ENCODE data around the gene PRKAR2A.
"Not testable (repeated sequence)": the region's sequence is repeated elsewhere in the genome, so short reads cannot be mapped to it uniquely, and the experiment has no call there.

PRKAR2A gene

DNA sequence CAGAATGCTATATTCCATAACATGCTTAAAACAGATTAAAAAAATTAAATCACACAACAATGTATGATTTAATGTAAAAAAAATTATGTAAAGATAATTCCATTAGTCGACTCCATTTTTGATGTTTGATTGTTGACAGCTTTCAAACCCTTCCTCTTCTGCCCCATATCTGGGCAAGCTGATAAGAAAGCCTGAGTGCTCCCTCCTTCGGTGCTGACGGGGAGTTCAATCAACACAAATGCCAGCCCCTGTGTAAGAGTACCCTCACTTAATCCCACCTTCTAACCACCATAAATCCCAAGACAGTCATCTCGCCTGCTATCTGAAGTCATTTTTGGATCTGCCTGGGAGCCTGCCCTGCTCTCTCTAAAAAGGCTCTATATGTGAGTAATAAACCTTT, 70.8 kb downstream of the PRKAR2A start:
- TF ChIP-seq POLR2A (IDR thresholded peaks at IDR 0.05; ENCODE audit: low read depth, low read length) = no peak
- DNase-seq (ENCODE audit: insufficient read length, low spot score) (no peak), FAIRE-seq (no peak)

DNA sequence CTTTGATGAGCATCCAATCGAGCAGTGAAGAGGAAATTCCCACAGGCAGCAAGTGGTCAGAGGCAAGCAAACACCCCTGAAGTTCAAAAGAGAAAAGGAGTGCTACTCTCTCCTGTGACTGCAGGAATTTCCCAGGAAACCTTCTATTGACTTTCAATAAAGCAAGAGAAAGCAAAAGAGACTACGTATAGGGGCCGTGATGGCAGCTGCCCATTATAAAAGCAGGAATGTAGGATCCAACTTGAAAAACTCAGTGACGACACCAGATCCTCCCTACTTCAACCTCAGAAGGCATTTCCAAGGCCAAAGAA, 77.5 kb downstream of the PRKAR2A start:
- TF ChIP-seq POLR2A (IDR thresholded peaks at IDR 0.05; ENCODE audit: low read depth, low read length) = no peak
- FAIRE-seq = no peak
- no peak for DNase-seq (ENCODE audit: insufficient read length, low spot score)

DNA sequence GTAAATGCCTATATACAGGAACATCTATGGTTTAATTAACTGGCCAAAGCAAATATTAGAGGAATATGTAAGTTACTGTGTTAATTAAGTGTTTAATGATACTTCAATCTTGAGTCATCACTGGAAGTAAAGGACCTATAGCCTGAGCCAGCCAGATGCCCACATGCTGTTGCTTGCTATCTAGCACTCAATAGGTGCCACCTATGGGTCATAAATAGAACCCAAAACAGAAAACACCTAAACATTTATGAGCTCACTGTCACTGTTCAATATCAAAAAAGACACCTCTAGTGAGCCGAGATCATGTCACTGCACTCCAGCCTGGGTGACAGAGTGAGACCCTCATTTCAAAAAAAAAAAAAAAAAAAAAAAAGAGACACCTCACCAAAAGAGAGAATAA, 82.3 kb downstream of the PRKAR2A start:
- DNase-seq (ENCODE audit: insufficient read length, low spot score) (no peak), FAIRE-seq (no peak)
- no peak for TF ChIP-seq POLR2A (IDR thresholded peaks at IDR 0.05; ENCODE audit: low read depth, low read length)

DNA sequence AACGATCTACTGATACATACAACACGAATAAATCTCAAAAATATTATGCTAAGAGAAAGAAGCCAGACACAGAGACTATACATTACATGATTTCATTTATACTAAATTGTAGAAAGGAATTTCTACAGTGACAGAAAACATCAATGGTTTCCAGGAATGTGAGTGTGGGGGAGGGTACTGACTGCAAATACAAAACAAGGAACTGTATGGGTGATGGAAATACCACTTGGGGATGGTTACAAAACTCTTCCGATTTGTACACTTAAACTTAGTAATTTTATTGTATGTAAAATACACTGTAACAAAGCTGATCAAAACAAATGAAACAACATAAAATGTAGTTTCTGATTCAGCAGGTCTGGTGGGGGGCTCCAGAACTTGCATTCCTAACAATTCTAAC, 84.9 kb downstream of the PRKAR2A start:
- DNase-seq (ENCODE audit: insufficient read length, low spot score) (no peak), FAIRE-seq (no peak)
- no peak for TF ChIP-seq POLR2A (IDR thresholded peaks at IDR 0.05; ENCODE audit: low read depth, low read length)

DNA sequence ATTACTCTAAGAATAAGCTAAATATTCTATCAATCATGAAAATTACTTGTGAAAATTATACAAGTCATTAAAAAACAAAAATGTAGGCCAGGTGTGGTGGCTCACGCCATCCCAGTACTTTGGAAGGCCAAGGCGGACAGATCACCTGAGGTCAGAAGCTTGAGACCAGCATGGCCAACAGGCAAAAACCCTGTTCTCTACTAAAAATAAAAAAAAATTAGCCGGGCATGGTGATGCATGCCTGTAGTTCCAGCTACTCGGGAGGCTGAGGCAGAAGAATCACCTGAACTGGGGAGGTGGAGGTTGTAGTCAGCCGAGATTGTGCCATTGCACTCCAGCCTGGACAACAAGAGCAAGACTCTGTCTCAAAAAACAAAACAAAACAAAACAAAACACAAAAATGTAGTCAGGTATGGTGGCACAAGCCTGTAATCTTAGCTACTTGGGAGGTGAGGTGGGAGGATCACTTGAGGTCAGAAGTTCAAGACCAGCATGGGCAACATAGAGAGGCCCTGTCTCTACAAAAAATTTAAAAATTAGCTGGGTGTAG, 87.6 kb downstream of the PRKAR2A start:
- not testable (repeated sequence) for DNase-seq (ENCODE audit: insufficient read length, low spot score); FAIRE-seq

DNA sequence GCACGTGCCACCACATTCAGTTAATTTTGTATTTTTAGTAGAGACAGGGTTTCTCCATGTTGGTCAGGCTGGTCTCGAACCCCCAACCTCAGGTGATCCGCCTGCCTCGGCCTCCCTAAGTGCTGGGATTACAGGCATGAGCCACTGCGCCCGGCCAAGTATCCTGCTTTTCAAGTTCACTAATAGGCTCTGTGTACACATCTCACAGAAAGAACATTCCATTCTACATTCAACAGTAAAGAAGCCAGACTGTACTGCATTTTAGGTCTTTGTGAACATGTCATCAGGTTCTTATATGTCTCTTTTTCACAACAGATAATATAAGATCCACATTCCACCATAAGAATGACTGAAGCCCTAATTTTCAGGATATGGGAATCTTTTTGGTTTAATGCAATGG, 88.1 kb downstream of the PRKAR2A start:
- not testable (repeated sequence) for FAIRE-seq; DNase-seq (ENCODE audit: insufficient read length, low spot score)

DNA sequence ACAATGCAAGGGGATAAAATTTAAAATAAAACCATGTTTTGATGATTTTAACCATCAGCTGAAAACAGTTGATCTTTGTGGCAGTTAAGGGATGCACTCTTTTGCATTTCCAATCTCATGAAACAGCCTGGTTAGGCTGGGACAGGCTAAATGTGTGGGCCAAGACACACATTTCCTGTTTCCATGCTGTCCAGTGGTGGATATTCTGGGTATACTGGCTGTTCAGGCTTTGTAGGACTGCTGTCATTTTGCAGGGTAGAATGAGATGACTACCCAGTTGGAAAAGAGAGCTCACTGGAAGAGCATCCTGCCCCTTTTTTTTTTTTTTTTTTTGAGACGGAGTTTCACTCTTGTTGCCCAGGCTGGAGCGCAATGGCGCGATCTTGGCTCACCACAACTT, 88.6 kb downstream of the PRKAR2A start:
- DNase-seq (ENCODE audit: insufficient read length, low spot score) = no peak
- no peak for TF ChIP-seq POLR2A (IDR thresholded peaks at IDR 0.05; ENCODE audit: low read depth, low read length)
- no peak for FAIRE-seq

DNA sequence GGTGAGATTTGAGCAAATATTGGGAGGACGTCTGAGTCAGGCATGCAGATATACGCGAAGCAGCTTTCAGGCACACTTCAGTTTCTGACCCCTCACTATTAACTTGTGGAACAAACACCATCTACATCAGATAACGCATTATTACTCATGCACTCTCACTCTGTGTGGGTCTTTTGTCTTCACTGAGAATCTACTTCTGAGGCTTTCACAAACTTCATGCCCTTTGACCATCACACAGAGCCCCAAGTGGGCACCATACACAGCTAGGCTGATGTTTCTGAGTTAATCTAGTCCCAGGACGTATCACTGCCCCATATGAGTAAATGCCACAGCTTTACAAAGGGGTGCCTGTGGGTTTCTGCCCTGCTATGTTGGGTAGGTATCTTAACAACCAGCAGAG, 91.0 kb downstream of the PRKAR2A start:
- FAIRE-seq = no peak
- no peak for TF ChIP-seq POLR2A (IDR thresholded peaks at IDR 0.05; ENCODE audit: low read depth, low read length)
- DNase-seq (ENCODE audit: insufficient read length, low spot score) = no peak

DNA sequence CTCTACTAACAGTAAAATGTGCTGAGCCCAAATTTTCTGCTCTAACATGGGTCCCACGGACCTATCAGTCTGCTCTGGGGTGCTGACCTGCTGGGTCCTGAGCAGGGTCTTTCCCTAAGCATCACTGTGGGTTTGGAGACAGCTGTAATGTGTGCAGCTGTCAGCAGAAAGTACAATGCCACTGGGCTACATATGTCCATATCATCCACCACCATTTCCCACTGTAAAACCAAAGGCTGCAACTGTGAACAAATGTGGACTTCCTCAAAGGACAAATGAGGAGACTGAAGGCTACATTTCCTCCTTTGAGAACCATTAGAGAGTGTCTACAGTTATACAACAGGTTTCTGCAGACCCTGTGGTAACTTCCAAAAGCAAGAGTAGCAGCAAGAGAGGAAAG, 96.8 kb downstream of the PRKAR2A start:
- no peak for TF ChIP-seq POLR2A (IDR thresholded peaks at IDR 0.05; ENCODE audit: low read depth, low read length)
- no peak for DNase-seq (ENCODE audit: insufficient read length, low spot score)
- FAIRE-seq = no peak

DNA sequence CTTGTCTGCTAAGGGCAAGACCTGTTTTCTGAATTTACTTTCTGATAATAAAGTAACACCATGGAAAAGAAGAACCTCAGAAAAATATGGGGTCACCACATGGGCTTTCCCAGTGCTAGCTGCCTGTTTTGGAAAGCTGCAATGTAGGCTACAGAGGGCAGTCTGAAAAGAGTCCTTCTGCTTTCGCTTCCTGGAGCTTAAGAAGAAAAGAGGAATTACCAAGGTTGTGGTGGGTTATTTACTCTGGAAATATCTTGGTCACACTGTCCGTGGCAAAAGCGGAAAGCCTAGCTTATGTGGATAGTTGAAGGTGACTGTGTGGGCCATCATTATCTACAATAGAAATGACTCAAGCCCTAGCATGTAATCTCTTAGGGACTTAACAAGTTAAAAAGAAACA, 98.9 kb downstream of the PRKAR2A start:
- DNase-seq (ENCODE audit: insufficient read length, low spot score) = no peak
- FAIRE-seq = no peak
- TF ChIP-seq POLR2A (IDR thresholded peaks at IDR 0.05; ENCODE audit: low read depth, low read length) = no peak

DNA sequence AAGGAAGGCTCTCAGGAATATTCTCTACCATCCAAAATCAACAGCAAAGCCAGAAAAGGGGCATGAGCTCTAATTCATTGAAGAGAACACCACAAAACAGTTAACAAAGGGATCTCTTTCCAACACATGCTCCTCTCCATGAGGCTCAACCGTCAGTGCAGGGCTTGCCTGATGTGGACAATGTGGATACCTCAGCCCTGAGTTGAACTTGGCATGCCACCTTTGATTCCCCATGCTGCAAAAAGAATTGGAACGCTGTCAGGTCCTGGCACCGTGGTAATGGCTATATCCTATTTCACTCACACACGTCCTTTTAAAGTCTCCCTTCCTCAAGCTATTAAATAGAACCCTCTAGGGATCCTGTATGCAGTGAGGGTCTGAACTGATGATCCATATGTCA, 100.0 kb downstream of the PRKAR2A start:
- FAIRE-seq = no peak
- no peak for DNase-seq (ENCODE audit: insufficient read length, low spot score)

DNA sequence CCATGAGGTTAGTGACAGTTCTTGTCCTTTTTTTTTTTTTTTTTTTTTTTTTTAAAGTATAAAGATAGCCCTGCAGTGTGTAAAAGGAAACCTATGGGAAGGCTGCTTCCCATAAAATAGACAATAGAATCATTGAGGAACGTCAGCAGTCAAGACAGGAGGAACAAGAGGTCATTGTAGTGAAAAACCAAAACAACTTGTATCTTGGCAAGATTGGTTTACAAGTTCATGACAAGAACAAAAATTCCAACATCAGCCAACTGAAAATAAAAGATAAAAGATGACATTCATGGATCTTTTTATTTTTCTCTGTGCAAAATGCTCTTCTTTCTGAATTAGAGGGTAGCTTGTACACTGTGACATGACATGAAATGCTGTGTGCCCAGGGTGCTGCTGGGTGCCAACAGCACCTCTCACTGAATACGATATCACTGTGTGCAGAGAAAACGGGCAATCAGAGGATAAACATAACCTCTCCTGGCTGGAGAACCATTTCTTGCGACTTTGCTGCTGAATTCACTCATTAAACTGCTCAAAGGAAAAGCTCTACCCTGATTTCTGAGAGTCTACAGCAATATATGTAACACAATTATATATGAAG, 100.6 kb downstream of the PRKAR2A start:
- TF ChIP-seq POLR2A (IDR thresholded peaks at IDR 0.05; ENCODE audit: low read depth, low read length) = no peak

More for the DNA sequence above, 100.0 kb downstream of the PRKAR2A start:
- TF ChIP-seq POLR2A (IDR thresholded peaks at IDR 0.05; ENCODE audit: low read depth, low read length) = no peak

DNA sequence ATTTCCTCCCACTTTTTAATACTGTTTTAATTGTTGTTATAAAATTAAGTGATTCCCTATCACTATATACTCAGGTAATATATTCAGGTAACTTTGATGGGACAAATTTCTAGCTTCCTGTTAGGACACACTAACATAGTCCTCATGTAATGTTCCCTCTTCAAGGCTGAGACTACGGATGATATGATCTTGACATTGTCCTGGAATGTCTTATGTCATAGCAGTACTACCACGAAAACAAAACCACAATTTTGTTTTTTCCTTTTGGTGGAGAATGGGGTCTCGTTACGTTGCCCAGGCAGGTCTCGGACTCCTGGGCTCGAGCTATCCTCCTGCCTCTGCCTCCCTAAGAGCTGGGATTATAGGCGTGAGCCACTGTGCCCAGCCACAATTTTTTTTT, 103.9 kb downstream of the PRKAR2A start:
- no peak for FAIRE-seq

More for the DNA sequence above, 100.6 kb downstream of the PRKAR2A start:
- no peak for FAIRE-seq
- DNase-seq (ENCODE audit: insufficient read length, low spot score) = no peak

DNA sequence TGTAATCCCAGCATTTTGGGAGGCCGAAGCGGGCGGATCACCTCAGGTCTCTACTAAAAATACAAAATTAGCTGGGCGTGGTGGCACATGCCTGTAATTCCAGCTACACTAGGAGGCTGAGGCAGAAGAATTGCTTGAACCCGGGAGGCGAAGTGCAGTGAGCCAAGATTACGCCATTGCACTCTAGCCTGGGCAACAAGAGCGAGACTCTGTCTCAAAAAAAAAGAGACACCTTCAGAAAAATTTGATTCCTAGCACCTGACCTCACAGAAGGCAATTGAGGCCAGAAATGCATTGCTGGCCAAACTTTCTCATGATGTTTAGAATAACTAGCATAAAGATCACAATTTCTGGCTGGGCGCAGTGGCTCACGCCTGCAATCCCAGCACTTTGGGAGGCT, 106.4 kb downstream of the PRKAR2A start:
- DNase-seq (ENCODE audit: insufficient read length, low spot score); FAIRE-seq: not testable (repeated sequence)

More for the DNA sequence above, 103.9 kb downstream of the PRKAR2A start:
- DNase-seq (ENCODE audit: insufficient read length, low spot score) = no peak
- TF ChIP-seq POLR2A (IDR thresholded peaks at IDR 0.05; ENCODE audit: low read depth, low read length) = no peak

DNA sequence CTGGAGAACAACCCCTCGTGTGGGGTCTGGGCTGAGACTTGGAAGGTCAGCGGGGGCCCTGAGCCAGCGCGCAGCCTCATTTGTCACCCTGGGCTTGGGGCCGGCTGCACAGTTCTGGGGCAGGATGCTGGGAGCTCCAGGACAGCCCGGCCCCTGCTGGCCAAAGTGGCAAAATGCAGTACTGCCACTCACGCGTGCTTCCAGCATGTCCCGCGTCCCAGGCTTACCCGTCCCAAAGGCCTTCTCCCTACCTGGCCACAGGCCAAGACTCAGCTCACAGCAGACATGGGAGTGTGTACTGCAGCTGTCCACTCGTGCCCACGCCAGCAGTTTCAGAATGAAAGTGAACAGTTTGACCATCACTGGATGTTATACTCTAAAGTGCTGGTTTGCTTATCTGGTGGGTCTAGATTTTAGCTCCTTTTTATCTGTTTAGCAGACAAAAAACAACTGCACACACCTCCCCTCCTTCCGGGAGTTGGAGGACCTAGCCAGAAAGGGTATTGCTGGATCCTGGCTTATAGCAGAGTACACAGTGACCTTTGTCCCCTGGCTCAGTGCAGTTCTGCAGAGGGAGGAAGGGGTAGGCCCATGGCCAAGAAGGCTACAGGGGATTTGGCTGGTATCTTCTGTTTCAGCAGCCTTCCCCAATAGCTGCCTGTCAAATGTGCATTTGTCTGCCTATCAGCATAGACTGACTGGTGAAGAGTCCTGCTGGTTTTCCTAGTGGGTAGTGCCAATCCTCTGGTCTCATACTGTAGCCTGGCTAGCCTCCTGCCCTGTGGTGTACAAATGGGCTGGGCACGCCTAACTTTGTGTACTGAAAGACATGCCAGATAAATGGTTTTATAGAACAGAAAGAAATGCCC, 107.5 kb downstream of the PRKAR2A start:
- DNase-seq (ENCODE audit: insufficient read length, low spot score) (peak; percentile 91), FAIRE-seq (no peak)
- no peak for TF ChIP-seq POLR2A (IDR thresholded peaks at IDR 0.05; ENCODE audit: low read depth, low read length)

All from H54 (cell line).